Measurements from ENCODE around the gene ARFRP1. TPM values are rescaled to one million over a fixed set of nuclear protein-coding genes. Genes with fewer than 3 reads are reported as not detected.
"Not testable (repeated sequence)": the region's sequence is repeated elsewhere in the genome, so short reads cannot be mapped to it uniquely, and the experiment has no call there.

The ARFRP1 gene
- total RNA-seq, 1 experiment from 2014 or later, result 44.5 TPM

DNA sequence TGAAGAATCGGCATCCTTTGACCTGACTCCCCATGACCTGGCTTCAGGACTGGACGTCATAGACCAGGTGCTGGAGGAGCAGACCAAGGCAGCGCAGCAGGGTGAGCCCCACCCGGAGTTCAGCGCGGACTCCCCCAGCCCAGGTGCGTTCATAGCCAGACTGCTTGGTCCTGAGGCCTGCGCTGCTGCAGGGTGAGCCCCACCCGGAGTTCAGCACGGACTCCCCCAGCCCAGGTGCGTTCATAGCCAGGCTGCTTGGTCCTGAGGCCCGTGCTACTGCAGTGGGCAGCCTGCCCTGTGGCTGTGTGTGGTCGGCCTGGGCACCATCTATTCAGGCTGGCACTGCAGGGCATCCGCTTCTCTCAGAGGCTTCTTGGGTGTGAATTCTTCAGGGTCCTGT, 33.8 kb downstream of the ARFRP1 start:
- DNase-seq, result no peak
- Histone ChIP-seq H3K36me3 (peaks cover 63% of the 10 kb centered on the region), H3K4me3 (no peak overlapping the region)

DNA sequence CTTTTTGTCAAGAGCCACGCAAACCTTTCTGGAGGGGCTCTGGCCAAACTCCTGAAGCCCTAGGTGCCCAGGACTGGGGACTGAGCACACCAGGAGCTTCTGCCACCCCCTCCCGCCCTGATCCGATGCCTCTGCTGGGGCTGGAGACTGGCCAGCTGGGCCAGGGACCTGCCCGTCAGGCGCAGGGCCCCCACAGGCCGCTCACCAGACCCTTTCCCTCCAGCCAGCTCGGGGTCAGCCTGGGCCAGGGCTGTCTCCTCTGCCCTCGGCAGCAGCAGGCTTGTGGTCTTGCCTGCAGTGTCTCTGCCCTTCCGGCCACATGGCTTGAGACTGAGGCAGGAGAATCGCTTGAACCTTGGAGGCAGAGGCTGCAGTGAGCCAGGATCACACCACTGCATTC, 35.1 kb downstream of the ARFRP1 start:
- H3K4me3 ChIP-seq, result no peak overlapping the region
- no peak for DNase-seq
- H3K27ac ChIP-seq, result no peak overlapping the region
- no peaks in the 10 kb centered on the region for H3K9me3 ChIP-seq (replicated peaks)
- H3K36me3 ChIP-seq, result peaks cover 71% of the 10 kb centered on the region
- H3K27me3 ChIP-seq, result no peaks in the 10 kb centered on the region
- no peaks in the 10 kb centered on the region for H3K4me1 ChIP-seq

More for the DNA sequence above, 33.8 kb downstream of the ARFRP1 start:
- H3K4me1 ChIP-seq, result no peaks in the 10 kb centered on the region
- H3K27ac ChIP-seq, result no peak overlapping the region
- H3K27me3 ChIP-seq, result no peaks in the 10 kb centered on the region
- H3K9me3 ChIP-seq (replicated peaks), result no peaks in the 10 kb centered on the region

GRCh38 chr20:63671695-63672094, 36.1 kb downstream of the ARFRP1 start:
- DNase-seq; H3K4me1 ChIP-seq; H3K27ac ChIP-seq; H3K27me3 ChIP-seq; H3K9me3 ChIP-seq (replicated peaks); H3K4me3 ChIP-seq: not testable (repeated sequence)
- H3K36me3 ChIP-seq, result peaks cover 75% of the 10 kb centered on the region

DNA sequence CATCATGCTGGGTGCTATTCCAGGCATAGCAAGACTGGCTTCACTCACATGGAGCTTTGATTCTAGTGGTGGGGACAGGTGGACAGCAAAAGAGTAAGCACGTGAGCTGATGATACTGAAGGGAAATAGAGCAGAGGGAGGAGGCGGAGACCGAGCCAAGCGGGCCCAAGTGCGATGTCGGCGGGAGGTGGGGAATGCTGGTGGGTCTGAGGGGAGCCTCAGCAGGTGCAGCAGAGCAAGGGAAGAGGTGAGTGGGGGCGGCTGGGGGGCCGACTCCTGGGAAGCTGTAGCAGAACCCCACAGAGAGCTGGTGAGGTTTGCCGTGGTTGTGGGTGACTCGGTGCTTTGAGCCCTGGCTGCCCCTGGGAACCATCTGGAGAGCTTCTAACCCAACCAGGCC, 39.4 kb downstream of the ARFRP1 start:
- no peaks in the 10 kb centered on the region for H3K9me3 ChIP-seq (replicated peaks)
- no peak overlapping the region for H3K27ac ChIP-seq
- DNase-seq, result no peak
- no peaks in the 10 kb centered on the region for H3K27me3 ChIP-seq
- no peak overlapping the region for H3K4me3 ChIP-seq
- H3K4me1 ChIP-seq, result no peaks in the 10 kb centered on the region
- peaks cover 60% of the 10 kb centered on the region for H3K36me3 ChIP-seq

- DNase-seq, result no peak
- H3K9me3 ChIP-seq (replicated peaks), result no peaks in the 10 kb centered on the region
- H3K27ac ChIP-seq, result no peak overlapping the region
- H3K4me1 ChIP-seq, result no peaks in the 10 kb centered on the region
- no peak overlapping the region for H3K4me3 ChIP-seq
- peaks cover 60% of the 10 kb centered on the region for H3K36me3 ChIP-seq
- H3K27me3 ChIP-seq, result no peaks in the 10 kb centered on the region
These were observed 39.9 kb downstream of the ARFRP1 start for GRCh38 chr20:63667858-63668257.

DNA sequence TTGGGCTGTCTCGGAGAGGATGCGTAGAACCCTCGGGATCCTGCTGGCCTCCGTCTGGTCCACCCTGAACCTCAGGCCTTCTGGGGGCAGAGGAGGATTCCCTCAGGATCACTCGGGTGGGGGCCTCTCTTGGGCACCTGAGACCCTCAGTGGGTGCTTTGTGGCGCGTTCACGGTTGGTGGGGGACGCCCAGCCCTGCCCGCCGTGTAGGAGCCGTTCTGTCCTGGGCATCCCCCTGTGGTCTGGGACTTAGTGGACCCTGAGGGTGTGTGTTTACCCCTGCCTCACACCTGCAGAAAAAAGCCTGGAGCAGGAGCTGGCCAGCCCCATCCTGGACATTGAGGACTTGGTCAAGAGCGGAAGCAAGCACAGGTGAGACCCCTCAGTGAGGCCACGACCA, 42.1 kb downstream of the ARFRP1 start:
- no peaks in the 10 kb centered on the region for H3K27me3 ChIP-seq
- H3K36me3 ChIP-seq, result peaks cover 58% of the 10 kb centered on the region
- no peak for DNase-seq
- no peak overlapping the region for H3K4me3 ChIP-seq
- H3K27ac ChIP-seq, result no peak overlapping the region
- no peaks in the 10 kb centered on the region for H3K9me3 ChIP-seq (replicated peaks)
- no peaks in the 10 kb centered on the region for H3K4me1 ChIP-seq

GRCh38 chr20:63664861-63665594, 42.7 kb downstream of the ARFRP1 start:
- DNase-seq, result no peak
- H3K4me3 ChIP-seq, result no peak overlapping the region
- no peak overlapping the region for H3K27ac ChIP-seq
- no peaks in the 10 kb centered on the region for H3K4me1 ChIP-seq
- H3K36me3 ChIP-seq, result peaks cover 61% of the 10 kb centered on the region
- H3K27me3 ChIP-seq, result no peaks in the 10 kb centered on the region
- no peaks in the 10 kb centered on the region for H3K9me3 ChIP-seq (replicated peaks)

DNA sequence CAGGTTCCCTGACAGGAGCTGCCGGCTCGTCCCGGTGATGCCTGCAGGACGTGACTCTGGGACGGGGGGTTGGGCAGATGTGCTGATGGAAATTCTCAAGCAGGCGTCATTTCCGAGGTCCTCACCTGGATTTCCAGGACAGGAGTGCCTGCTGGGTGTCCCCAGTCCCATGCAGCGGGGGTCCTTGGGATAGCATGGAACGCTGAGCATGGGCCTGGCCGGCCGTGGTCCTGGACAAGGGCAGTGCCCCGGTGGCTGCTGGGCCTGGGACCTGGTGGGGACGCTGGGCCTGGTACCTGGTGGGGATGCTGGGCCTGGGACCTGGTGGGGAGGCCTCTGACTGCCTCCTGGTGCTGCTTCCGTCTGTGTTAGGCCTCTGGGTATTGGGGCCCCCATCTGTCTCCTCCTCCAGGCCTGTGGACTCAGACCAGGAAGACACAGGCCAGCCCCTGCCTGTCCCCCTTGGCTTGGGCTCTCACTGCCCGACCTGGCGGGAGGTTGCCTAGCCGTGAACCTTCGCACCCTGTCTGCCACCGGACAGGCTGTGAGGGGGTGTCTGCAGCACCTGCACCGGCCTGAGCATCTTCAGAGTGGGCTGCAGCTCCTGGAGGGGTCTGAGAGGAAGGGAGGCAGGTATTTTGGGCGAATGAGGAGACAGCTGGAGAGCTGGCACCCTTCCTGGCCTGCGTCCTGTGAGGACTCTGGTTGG, 43.5 kb downstream of the ARFRP1 start:
- Histone ChIP-seq H3K9me3 (replicated peaks) (no peaks in the 10 kb centered on the region), H3K27ac (no peak overlapping the region), H3K4me1 (no peaks in the 10 kb centered on the region), H3K36me3 (peaks cover 60% of the 10 kb centered on the region), H3K27me3 (no peaks in the 10 kb centered on the region), H3K4me3 (no peak overlapping the region)
- no peak for DNase-seq

- no peaks in the 10 kb centered on the region for H3K27me3 ChIP-seq
- H3K9me3 ChIP-seq (replicated peaks), result no peaks in the 10 kb centered on the region
- no peaks in the 10 kb centered on the region for H3K4me1 ChIP-seq
- H3K36me3 ChIP-seq, result peaks cover 52% of the 10 kb centered on the region
- no peak overlapping the region for H3K4me3 ChIP-seq
- no peak overlapping the region for H3K27ac ChIP-seq
- no peak for DNase-seq
These were observed 44.3 kb downstream of the ARFRP1 start for GRCh38 chr20:63663332-63664066.

GRCh38 chr20:63662813-63663189, 45.0 kb downstream of the ARFRP1 start:
- no peak for DNase-seq
- H3K36me3 ChIP-seq, result peaks cover 45% of the 10 kb centered on the region
- H3K27ac ChIP-seq, result no peak overlapping the region
- H3K9me3 ChIP-seq (replicated peaks), result no peaks in the 10 kb centered on the region
- no peaks in the 10 kb centered on the region for H3K27me3 ChIP-seq
- no peaks in the 10 kb centered on the region for H3K4me1 ChIP-seq
- no peak overlapping the region for H3K4me3 ChIP-seq

- DNase-seq, result no peak
- Histone ChIP-seq H3K4me3 (no peak overlapping the region), H3K27ac (no peak overlapping the region), H3K27me3 (no peaks in the 10 kb centered on the region), H3K4me1 (peaks cover 2% of the 10 kb centered on the region; the same call in 1 of the 2 replicates), H3K9me3 (replicated peaks) (no peaks in the 10 kb centered on the region), H3K36me3 (peaks cover 40% of the 10 kb centered on the region)
These were observed 45.6 kb downstream of the ARFRP1 start for GRCh38 chr20:63661959-63662812.

DNA sequence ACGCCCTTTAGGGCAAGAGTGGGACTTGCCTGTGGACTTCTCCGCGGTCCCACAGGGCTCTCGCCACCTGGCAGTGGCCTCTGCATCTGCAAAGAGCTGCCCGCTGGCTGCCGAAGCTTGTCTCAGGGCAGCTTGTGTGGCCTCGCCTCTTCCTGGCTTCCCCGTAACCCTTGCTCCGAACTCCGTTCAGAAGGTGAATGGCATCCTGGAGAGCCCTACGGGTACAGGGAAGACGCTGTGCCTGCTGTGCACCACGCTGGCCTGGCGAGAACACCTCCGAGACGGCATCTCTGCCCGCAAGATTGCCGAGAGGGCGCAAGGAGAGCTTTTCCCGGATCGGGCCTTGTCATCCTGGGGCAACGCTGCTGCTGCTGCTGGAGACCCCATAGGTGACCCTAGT, 46.7 kb downstream of the ARFRP1 start:
- H3K36me3 ChIP-seq, result peaks cover 32% of the 10 kb centered on the region
- no peak for DNase-seq

GRCh38 chr20:63660622-63661021, 47.2 kb downstream of the ARFRP1 start:
- no peak for DNase-seq

More for the DNA sequence above, 46.7 kb downstream of the ARFRP1 start:
- no peaks in the 10 kb centered on the region for H3K27me3 ChIP-seq
- peaks cover 6% of the 10 kb centered on the region; the same call in 1 of the 2 replicates for H3K4me1 ChIP-seq
- H3K4me3 ChIP-seq, result no peak overlapping the region
- no peaks in the 10 kb centered on the region for H3K9me3 ChIP-seq (replicated peaks)
- H3K27ac ChIP-seq, result no peak overlapping the region

GRCh38 chr20:63660174-63660573, 47.6 kb downstream of the ARFRP1 start:
- H3K9me3 ChIP-seq (replicated peaks); H3K4me1 ChIP-seq; H3K4me3 ChIP-seq; H3K27me3 ChIP-seq; H3K27ac ChIP-seq; DNase-seq: not testable (repeated sequence)
- H3K36me3 ChIP-seq, result peaks cover 28% of the 10 kb centered on the region

More at GRCh38 chr20:63660622-63661021, 47.2 kb downstream of the ARFRP1 start:
- H3K27me3 ChIP-seq, result no peaks in the 10 kb centered on the region
- no peaks in the 10 kb centered on the region for H3K9me3 ChIP-seq (replicated peaks)
- H3K36me3 ChIP-seq, result peaks cover 28% of the 10 kb centered on the region
- no peak overlapping the region for H3K27ac ChIP-seq
- peaks cover 6% of the 10 kb centered on the region; the same call in 1 of the 2 replicates for H3K4me1 ChIP-seq
- no peak overlapping the region for H3K4me3 ChIP-seq

Data from SJCRH30 (cell line).